Ramos (cell line): ENCODE results near the gene CIRBP.

Experiments
- in situ Hi-C: fragments of 300-500 bp; cut with MboI; formaldehyde crosslinking; loops from one replicate; pipeline ENCODE4 v1.14.3; 2022; ENCODE audit warnings: low sequenced_read_pairs; ENCODE audit not compliant: unreplicated experiment

The CIRBP gene

DNA sequence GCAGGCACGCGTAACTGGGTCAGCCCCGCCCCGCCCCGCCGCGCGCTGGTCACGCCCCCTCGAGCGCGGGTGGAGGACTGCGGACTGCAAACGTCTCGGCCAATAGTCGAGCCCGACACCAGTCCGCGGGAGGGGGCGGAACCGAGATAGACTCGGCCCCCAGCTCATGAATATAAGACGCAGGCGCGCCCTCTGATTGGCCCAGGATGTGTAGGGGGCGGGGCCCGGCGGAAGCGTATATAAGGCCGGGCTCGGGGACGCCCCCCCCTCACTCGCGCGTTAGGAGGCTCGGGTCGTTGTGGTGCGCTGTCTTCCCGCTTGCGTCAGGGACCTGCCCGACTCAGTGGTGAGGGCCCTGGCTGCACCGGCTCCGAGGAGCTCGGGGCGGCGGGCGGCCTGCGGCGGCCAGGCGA lies at the start of gene CIRBP:
Gene CIRBP (plus strand): TSS at position 268 of the 413 bp plus-strand sequence. CDS start 1,602 bp downstream, outside the sequence.
- in situ Hi-C loops = no loop called here

DNA sequence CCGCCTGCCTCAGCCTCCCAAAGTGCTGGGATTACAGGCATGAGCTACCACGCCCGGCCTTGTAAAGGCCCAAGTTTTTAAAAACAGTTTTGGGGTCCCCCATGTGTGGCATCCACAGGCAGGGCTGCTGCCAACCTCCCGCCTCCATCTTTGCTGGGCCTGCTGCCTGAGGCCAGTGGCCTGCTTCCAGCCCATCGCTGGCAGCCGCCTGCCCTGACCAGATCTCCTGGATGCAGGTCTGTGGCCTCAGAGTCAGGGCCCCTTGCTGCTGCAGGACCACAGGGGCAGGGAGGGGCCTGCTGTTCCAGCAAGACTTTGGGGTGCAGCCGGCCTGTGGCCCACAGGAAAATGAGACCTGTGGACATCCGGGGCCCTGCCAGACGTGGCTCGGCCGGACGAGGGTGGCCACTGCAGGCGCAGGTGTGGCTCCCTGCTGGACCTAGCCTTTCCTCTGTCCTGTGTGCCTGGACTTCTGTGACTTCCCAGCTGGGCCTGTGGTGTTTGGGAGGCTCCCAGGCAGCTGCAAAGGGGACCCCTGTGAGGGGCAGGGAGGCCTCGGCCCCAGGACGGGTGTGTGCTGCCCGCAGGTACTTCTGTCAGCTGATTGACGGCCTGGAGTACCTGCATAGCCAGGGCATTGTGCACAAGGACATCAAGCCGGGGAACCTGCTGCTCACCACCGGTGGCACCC lies 49.2 kb upstream of the CIRBP start:
- in situ Hi-C loops = no loop called here

DNA sequence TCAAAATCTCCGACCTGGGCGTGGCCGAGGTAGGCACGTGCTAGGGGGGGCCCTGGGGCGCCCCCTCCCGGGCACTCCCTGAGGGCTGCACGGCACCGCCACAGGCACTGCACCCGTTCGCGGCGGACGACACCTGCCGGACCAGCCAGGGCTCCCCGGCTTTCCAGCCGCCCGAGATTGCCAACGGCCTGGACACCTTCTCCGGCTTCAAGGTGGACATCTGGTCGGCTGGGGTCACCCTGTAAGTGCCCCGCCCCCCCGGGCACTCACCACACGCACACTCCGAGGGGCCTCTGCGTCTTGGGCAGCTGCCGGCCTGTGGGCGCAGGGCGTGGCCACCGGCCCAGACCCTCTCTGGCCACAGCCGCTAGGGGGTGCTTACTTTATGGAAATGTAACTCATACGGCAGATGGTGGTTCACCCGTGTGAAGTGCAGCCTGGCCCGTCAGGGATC lies 48.6 kb upstream of the CIRBP start:
- in situ Hi-C loops = no loop called here

GRCh38 chr19:1220976-1221903 lies 47.9 kb upstream of the CIRBP start:
- in situ Hi-C loops = no loop called here

DNA sequence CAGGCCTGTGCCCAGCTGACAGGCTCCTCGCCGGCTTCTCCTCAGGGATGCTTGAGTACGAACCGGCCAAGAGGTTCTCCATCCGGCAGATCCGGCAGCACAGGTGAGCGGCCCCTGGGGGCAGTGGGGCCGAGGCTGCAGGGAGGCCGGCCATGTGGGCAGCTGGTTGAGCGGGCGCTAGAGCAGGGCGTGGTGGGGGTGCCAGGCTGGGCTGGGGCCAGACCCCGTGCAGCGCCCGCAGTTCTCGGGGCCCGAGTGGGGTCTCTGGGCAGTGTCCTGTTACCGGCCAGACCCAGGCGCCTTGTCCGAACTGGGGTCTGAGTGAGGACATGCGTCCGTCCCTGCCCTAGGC lies 47.3 kb upstream of the CIRBP start:
- in situ Hi-C loops = no loop called here

GRCh38 chr19:1222394-1222793 lies 46.7 kb upstream of the CIRBP start:
- in situ Hi-C loops = no loop called here

GRCh38 chr19:1223018-1223855 lies 45.9 kb upstream of the CIRBP start:
- in situ Hi-C loops = no loop called here

DNA sequence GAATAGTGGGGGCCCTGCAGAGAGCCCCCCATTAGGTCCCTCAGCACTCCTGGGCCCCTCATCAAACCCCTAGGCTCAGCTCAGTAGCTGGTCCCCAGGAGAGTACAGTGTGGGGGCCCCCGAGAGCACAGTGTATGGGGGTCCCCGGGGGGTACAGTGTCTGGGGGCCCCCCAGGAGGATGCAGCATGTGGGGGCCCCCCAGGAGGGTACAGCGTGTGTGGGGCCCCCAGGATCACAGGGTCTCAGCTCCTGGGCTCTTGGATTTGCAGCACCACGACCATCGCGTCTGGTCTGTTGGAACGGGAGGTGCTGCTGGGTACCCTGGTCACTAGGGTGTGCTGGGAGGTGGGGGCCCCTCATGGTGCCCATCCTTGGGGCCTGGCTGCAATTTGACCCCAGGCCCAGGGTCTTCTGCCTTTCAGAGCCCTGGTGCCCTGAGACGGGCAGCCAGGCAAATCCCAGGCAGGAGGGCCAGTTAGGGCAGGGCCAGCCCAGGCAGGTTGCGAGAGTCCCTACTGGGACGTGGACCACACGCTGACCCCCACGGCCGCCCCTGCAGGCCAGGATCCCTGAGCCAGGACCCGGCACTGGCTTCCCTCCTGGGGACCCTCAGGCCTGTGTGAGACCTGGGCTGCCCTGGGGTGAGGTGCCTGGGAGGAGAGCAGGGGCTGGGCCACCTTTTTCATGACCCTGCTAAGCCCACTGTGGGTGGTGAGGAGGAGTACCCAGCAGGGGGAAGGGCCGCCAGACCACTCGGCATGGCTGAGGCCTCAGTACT lies 44.9 kb upstream of the CIRBP start:
- in situ Hi-C loops = no loop called here

GRCh38 chr19:1224847-1225246 lies 44.3 kb upstream of the CIRBP start:
- in situ Hi-C loops = no loop called here

GRCh38 chr19:1225440-1226226 lies 43.5 kb upstream of the CIRBP start:
- in situ Hi-C loops = no loop called here

GRCh38 chr19:1226227-1226518 lies 43.0 kb upstream of the CIRBP start:
- in situ Hi-C loops = no loop called here

DNA sequence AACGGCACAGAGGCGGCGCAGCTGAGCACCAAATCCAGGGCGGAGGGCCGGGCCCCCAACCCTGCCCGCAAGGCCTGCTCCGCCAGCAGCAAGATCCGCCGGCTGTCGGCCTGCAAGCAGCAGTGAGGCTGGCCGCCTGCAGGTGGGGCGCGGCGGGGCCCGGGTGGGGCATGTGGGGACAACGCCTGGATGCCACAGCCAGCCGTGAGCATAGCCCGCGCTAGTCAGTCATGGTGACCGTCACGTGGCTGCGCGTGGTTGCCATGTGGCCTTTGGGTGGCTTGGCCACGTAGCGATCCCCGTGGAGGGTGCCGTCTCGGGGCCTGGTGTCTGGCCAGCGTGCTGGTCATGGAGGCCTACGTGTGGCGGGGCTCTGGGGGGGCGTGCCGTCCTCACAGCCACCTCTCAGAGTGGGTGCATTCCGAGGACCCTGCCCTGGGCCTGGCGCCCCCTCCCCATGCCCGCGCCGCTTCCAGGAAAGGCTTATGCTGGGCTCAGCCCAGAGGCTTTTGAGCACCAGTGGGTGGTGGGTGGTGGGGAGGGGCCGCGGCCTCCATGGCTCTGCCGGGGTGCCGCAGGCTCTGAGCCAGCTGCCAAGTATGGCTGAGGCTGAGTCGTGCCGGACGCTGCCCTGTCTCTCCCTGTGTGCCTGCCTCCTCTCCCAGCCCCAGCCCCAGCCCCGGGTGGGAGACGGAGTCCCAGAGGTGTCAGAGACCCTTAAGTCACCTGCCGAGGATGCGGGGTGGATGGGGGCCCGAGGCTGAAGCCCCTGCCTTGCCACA lies 42.4 kb upstream of the CIRBP start:
- in situ Hi-C loops = no loop called here

- in situ Hi-C loops = no loop called here
Measured at GRCh38 chr19:1227304-1228054, 41.7 kb upstream of the CIRBP start.

DNA sequence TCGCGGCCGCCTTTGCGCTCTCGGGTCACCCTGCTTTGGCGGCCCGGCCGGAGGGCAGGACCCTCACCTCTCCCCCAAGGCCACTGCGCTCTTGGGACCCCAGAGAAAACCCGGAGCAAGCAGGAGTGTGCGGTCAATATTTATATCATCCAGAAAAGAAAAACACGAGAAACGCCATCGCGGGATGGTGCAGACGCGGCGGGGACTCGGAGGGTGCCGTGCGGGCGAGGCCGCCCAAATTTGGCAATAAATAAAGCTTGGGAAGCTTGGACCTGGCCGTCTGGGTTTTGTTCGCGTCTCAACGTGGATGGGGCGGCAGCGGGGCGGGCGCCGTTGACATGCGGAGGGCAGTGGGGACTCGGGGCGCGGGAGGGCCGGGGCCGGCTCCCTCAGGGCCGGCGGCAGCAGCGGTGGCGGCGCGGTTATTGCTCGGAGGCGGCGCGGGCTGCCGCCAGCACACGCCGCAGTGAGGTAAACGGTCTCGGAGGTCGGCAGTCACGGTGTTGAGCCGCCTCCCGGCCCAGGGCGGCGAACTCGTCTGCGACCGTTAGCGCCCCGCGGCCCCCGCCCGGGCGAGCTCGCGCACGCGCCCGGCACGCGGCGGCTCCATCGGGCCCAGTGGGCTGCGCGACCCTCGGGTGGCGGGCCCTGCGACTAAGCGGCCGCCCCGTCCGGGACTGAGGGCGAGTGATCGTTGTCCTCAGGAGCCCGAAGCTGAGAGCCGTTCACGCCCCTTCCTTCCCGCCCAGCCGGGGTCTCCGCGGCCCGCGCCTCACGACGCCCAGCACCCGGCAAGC lies 40.8 kb upstream of the CIRBP start:
- in situ Hi-C loops = no loop called here

DNA sequence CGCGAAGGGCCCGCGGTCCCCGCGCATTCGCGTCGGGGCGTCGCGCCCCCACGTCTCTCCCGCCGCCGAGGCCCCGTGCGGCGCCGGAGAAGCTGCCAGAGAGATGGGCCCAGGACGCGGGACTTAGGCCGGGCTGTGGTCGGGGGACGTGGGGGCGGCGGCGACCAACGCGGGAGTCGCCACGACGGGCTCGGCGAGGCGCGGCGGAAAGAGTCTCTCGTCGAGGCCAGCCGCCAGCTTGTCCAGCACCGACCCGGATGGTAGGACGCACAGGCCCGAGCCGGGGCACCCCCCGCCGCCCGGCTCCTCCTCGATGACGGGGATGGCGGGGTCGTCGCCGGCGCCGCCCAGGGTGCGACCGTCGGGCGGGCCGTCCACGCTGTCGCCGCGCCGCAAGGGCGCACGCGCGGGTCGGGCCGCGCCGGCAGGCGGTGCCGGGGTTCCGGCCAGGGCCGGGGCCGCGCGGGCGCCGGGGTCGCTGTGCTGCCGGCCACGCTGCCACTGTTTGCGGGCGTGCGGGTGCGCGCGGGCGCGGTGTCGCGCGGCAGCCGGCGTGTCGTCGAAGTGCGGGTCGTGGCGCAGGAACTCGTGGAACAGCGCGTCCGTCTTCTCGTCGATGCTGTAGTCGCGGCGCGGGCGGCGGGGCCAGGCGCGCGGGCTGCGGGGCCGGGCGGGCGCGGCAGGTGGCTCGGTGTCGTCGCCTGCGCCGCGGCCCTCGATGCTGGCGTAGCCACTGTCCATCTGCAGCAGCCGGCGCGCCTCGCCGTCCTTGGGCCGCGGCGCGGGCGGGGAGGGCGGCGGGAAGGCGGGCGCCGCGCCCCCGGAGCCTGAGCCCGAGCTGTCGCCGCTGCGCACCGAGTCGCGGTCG lies 39.8 kb upstream of the CIRBP start:
- in situ Hi-C loops = no loop called here
